GM12878 (cell line): ENCODE data around the gene PLEKHG2. TPM values are rescaled to one million over a fixed set of nuclear protein-coding genes. Genes with fewer than 3 reads are reported as not detected.

Source experiments
- BMI1 ChIP-seq: fragments of 450-650 bp; IDR thresholded peaks from 2 replicates; pipeline ENCODE4 v1.6.1; 2016; ENCODE audit warnings: mild to moderate bottlenecking, moderate library complexity, borderline replicate concordance
- CREB1 ChIP-seq: IDR thresholded peaks from 2 replicates; pipeline ENCODE4 v1.6.1; 2012; ENCODE audit warnings: low read depth, mild to moderate bottlenecking, inconsistent platforms
- E2F8 ChIP-seq: fragments of 450-650 bp; IDR thresholded peaks from 2 replicates; pipeline ENCODE4 v1.6.1; 2018; ENCODE audit warnings: mild to moderate bottlenecking, low read depth, moderate library complexity; ENCODE audit not compliant: partially characterized antibody
- EGR1 ChIP-seq, 2 experiments: IDR thresholded peaks; 1 replicate in 1 of 2; 2 replicates in 1 of 2; pipeline ENCODE4 v1.6.1; 2011 to 2012; ENCODE audit warnings: low read depth in 2 of 2, low read length in 2 of 2, borderline replicate concordance in 1 of 2, mild to moderate bottlenecking in 1 of 2, moderate library complexity in 1 of 2
- IRF3 ChIP-seq: fragments of 450-650 bp; IDR thresholded peaks from 2 replicates; pipeline ENCODE4 v1.6.1; 2014; ENCODE audit warnings: mild to moderate bottlenecking
- MEF2B ChIP-seq: fragments of 450-650 bp; IDR thresholded peaks from 2 replicates; pipeline ENCODE4 v1.6.1; 2018; ENCODE audit warnings: mild to moderate bottlenecking, moderate library complexity; ENCODE audit not compliant: partially characterized antibody, poor library complexity, severe bottlenecking
- MXI1 ChIP-seq: fragments of 150-350 bp; IDR thresholded peaks from 2 replicates; pipeline ENCODE4 v1.6.1; 2011; ENCODE audit warnings: low read depth, mild to moderate bottlenecking, inconsistent platforms, low read length, improper control_type of control experiment
- RELB ChIP-seq: fragments of 450-650 bp; IDR thresholded peaks from 2 replicates; pipeline ENCODE4 v1.6.1; 2017; ENCODE audit warnings: low read depth, mild to moderate bottlenecking, moderate library complexity
- SKIL ChIP-seq: fragments of 450-650 bp; IDR thresholded peaks from 2 replicates; pipeline ENCODE4 v1.6.1; 2017; ENCODE audit warnings: mild to moderate bottlenecking, low read depth, inconsistent platforms; ENCODE audit not compliant: poor library complexity, severe bottlenecking
- SMAD1 ChIP-seq: fragments of 450-650 bp; IDR thresholded peaks from 2 replicates; pipeline ENCODE4 v1.6.1; 2018; ENCODE audit warnings: mild to moderate bottlenecking, low read depth; ENCODE audit not compliant: partially characterized antibody
- USF1 ChIP-seq: IDR thresholded peaks from 2 replicates; pipeline ENCODE4 v1.6.1; 2011; ENCODE audit warnings: borderline replicate concordance, low read depth, mild to moderate bottlenecking, moderate library complexity, mixed read lengths, low read length; ENCODE audit not compliant: insufficient read depth; ENCODE audit errors: extremely low read length
- ZBTB4 ChIP-seq: fragments of 450-650 bp; formaldehyde crosslinking; IDR thresholded peaks from 2 replicates; pipeline ENCODE4 v1.4.0; 2022; ENCODE audit warnings: mild to moderate bottlenecking, moderate library complexity
- ZNF24 ChIP-seq: fragments of 450-650 bp; IDR thresholded peaks from 2 replicates; pipeline ENCODE4 v1.6.1; 2017; ENCODE audit warnings: antibody characterized with exemption, mild to moderate bottlenecking
- polyA plus RNA-seq, 11 experiments: library from polyadenylated mRNA; depleted of rRNA in 4 of 11; unstranded in 6 of 11; stranded (reverse) in 5 of 11; fragments of >200 nt; fragmentation: Nextera tagmentation in 4 of 11; fragmentation: Illumina TruSeq in 1 of 11; extraction: Ambion mirVana in 4 of 11; extraction: Trizol in 1 of 11; gene quantifications; 1 replicate in 1 of 11; 2 replicates in 10 of 11; pipeline versions ENCODE4 v1.2.1 to v1.2.3, GENCODE V29; 2011 to 2016; ENCODE audit warnings: inconsistent platforms in 2 of 11, missing spikeins in 2 of 11, low read depth in 1 of 11
- total RNA-seq, 4 experiments: library from RNA; depleted of rRNA in 3 of 4; stranded (reverse); fragments of >200 nt in 3 of 4; fragmentation: Illumina TruSeq in 1 of 4; extraction: Trizol in 1 of 4; gene quantifications; 2 replicates each; pipeline versions ENCODE4 v1.2.1 to v1.2.3, GENCODE V29; 2013 to 2021

PLEKHG2 gene
- total and polyA plus RNA-seq, 10 of the 15 experiments (the other 5 are each of a cell fraction or from before 2014, with no cell fraction given): 3.0 to 62.5 (median 17.2) TPM

GRCh38 chr19:39411081-39411831, 1.2 kb upstream of the PLEKHG2 start (continued):
- TF ChIP-seq SKIL (peak; percentile 49), IRF3 (no peak), CREB1 (no peak), MEF2B (no peak), E2F8 (no peak), ZNF24 (no peak), RELB (no peak; the same call in none of the 2 replicates), SMAD1 (peak; percentile 51), MXI1 (no peak), BMI1 (no peak), ZBTB4 (CRISPR knock-in tag) (no peak), USF1 (no peak), EGR1 (IDR thresholded peaks at IDR 0.05; ENCODE audit: borderline replicate concordance in 1 of 2, low read depth in 2 of 2, low read length in 2 of 2) (no peak)
